Gastrocnemius medialis (tissue), 4 donors: ENCODE measurements around the gene TBP. TPM values are rescaled to one million over a fixed set of nuclear protein-coding genes. Genes with fewer than 3 reads are reported as not detected.

ENCODE experiments used
- ATAC-seq, 2 donors: fragments of 150-250 bp; one replicate each; pipeline ENCODE4 v1.9.1; 2016
- DNase-seq, 2 donors: peaks; one replicate each; pipeline ENCODE4 v3.0.0-alpha.2; 2019
- H3K27ac ChIP-seq, 4 donors: fragments of 200-600 bp; sonication (generic); 1 replicate in 1 of 4; 2 replicates in 3 of 4; pipeline ENCODE4 v1.5.1; 2016 to 2018; ENCODE audit warnings: mild to moderate bottlenecking in 2 of 4, moderate library complexity in 1 of 4
- H3K27me3 ChIP-seq, 3 donors: fragments of 200-600 bp; sonication (generic) in 2 of 3; 1 replicate in 1 of 3; 2 replicates in 2 of 3; pipeline versions ENCODE4 v1.5.1 to v1.6.0; 2016 to 2019; ENCODE audit warnings: mild to moderate bottlenecking in 1 of 3, moderate library complexity in 1 of 3
- H3K36me3 ChIP-seq, 2 donors: fragments of 200-600 bp; sonication (generic) in 1 of 2; one replicate each; pipeline ENCODE4 v1.5.1; 2017 to 2018
- H3K4me1 ChIP-seq, 2 donors: fragments of 200-600 bp; sonication (generic) in 1 of 2; one replicate each; pipeline ENCODE4 v1.5.1; 2016 to 2017; ENCODE audit warnings: mild to moderate bottlenecking in 2 of 2
- H3K4me3 ChIP-seq, 4 donors: fragments of 200-600 bp; sonication (generic) in 3 of 4; 1 replicate in 1 of 4; 2 replicates in 3 of 4; pipeline ENCODE4 v1.5.1; 2016 to 2019; ENCODE audit warnings: mild to moderate bottlenecking in 2 of 4
- H3K9me3 ChIP-seq, 3 donors: fragments of 200-600 bp; sonication (generic) in 2 of 3; 1 replicate in 1 of 3; 2 replicates in 2 of 3; pipeline ENCODE4 v1.5.1; 2016 to 2019
- CTCF ChIP-seq, 5 experiments: fragments of 450-650 bp in 3 of 5; fragments of 200-600 bp in 2 of 5; sonication (generic) in 2 of 5; IDR thresholded peaks in 4 of 5; conservative IDR thresholded peaks in 1 of 5; 1 replicate in 4 of 5; 2 replicates in 1 of 5; pipeline ENCODE4 v1.5.1; 2016 to 2019; ENCODE audit warnings: antibody characterized with exemption in 5 of 5, mild to moderate bottlenecking in 3 of 5, moderate library complexity in 3 of 5
- POLR2A ChIP-seq, 2 donors: fragments of 450-650 bp; IDR thresholded peaks; one replicate each; pipeline ENCODE4 v1.6.1; 2017; ENCODE audit warnings: antibody characterized with exemption in 2 of 2, mild to moderate bottlenecking in 2 of 2, moderate library complexity in 2 of 2
- in situ Hi-C, 4 donors: fragments of 200-750 bp; cut with MboI; loops; one replicate each; pipeline versions ENCODE4 v1.15.0 to v1.8.0; 2017; ENCODE audit warnings: low sequenced_read_pairs in 4 of 4
- intact Hi-C: fragments of 100-400 bp; cut with DNase I; formaldehyde crosslinking; loops from one replicate; pipeline ENCODE4 v1.15.1; 2023; ENCODE audit warnings: low total_unique reads
- total RNA-seq, 4 donors: library from RNA; depleted of rRNA; stranded (reverse); fragments of >200 nt; gene quantifications; one replicate each; pipeline versions ENCODE4 v1.1.0 to v1.2.3, GENCODE V29; 2016

The TBP gene
- total RNA-seq, 4 donors from 2014 or later, result 9.7 to 17.3 (median 15.3) TPM

- Histone ChIP-seq H3K36me3 (peaks cover 0 to 84% of the 10 kb centered on the region in 2 donors), H3K27ac (no peak overlapping the region), H3K9me3 (no peaks in the 10 kb centered on the region), H3K27me3 (no peaks in the 10 kb centered on the region), H3K4me3 (no peak overlapping the region), H3K4me1 (no peaks in the 10 kb centered on the region)
- intact Hi-C loops (no loop called here), in situ Hi-C loops (no loop called here)
- no peak for DNase-seq
- no peak for TF ChIP-seq CTCF (IDR thresholded peaks at IDR 0.05 in 4 of 5, conservative IDR thresholded peaks at IDR 0.05 in 1 of 5)
- no peak for TF ChIP-seq POLR2A (IDR thresholded peaks at IDR 0.05)
- ATAC-seq, result no peak
These were observed 21.1 kb downstream of the TBP start for GRCh38 chr6:170575250-170575649.

- DNase-seq (no peak), ATAC-seq (no peak)
- intact Hi-C loops, result no loop called here
- no peak overlapping the region for H3K4me3 ChIP-seq
- H3K27me3 ChIP-seq, result no peaks in the 10 kb centered on the region
- in situ Hi-C loops, result no loop called here
- peaks cover 0 to 74% of the 10 kb centered on the region in 2 donors for H3K36me3 ChIP-seq
- no peak overlapping the region for H3K27ac ChIP-seq
- peaks cover 6 to 9% of the 10 kb centered on the region in 2 donors for H3K4me1 ChIP-seq
- TF ChIP-seq CTCF (IDR thresholded peaks at IDR 0.05 in 4 of 5, conservative IDR thresholded peaks at IDR 0.05 in 1 of 5) (no peak), POLR2A (IDR thresholded peaks at IDR 0.05) (no peak)
- H3K9me3 ChIP-seq, result no peaks in the 10 kb centered on the region
These were observed 24.7 kb downstream of the TBP start for GRCh38 chr6:170578909-170579308.

- TF ChIP-seq POLR2A (IDR thresholded peaks at IDR 0.05) (no peak), CTCF (IDR thresholded peaks at IDR 0.05 in 4 of 5, conservative IDR thresholded peaks at IDR 0.05 in 1 of 5) (no peak)
- intact Hi-C loops, result loop anchor here (1.0 kb wide), 1 partner anchor 29 kb away; the partner anchor contains the start of gene TBP
- peak overlapping the region; percentile 81 to 98 (median 86) for H3K4me3 ChIP-seq
- ATAC-seq (no peak), DNase-seq (no peak)
- H3K27me3 ChIP-seq, result no peaks in the 10 kb centered on the region
- H3K27ac ChIP-seq, result peak overlapping the region; percentile 77 to 95 (median 85)
- peaks cover 0 to 33% of the 10 kb centered on the region in 2 donors for H3K36me3 ChIP-seq
- no peaks in the 10 kb centered on the region for H3K9me3 ChIP-seq
- H3K4me1 ChIP-seq, result peaks cover 15 to 16% of the 10 kb centered on the region in 2 donors
- in situ Hi-C loops, result no loop called here
These were observed 29.6 kb downstream of the TBP start for GRCh38 chr6:170583756-170584180.

- Histone ChIP-seq H3K4me1 (peaks cover 15 to 16% of the 10 kb centered on the region in 2 donors), H3K36me3 (peaks cover 0 to 28% of the 10 kb centered on the region in 2 donors), H3K27me3 (no peaks in the 10 kb centered on the region), H3K4me3 (peak within 1 kb of the TSS; percentile 81 to 98 (median 86)), H3K27ac (peak within 1 kb of the TSS; percentile 77 to 95 (median 85)), H3K9me3 (no peaks in the 10 kb centered on the region)
- in situ Hi-C loops (no loop called here), intact Hi-C loops (loop anchor here (1.0 kb wide), 1 partner anchor 30 kb away; the partner anchor contains the start of gene TBP)
- TF ChIP-seq CTCF (IDR thresholded peaks at IDR 0.05 in 4 of 5, conservative IDR thresholded peaks at IDR 0.05 in 1 of 5) (no peak), POLR2A (IDR thresholded peaks at IDR 0.05) (peak; percentile 43 to 78)
- ATAC-seq (peak; percentile 97 to 98), DNase-seq (peak; percentile 88 to 89)
These were observed 30.2 kb downstream of the TBP start, which contains the start of gene PDCD2 for GRCh38 chr6:170584181-170584953. TSS of gene PDCD2 (minus strand) at chr6:170584637. CDS start at chr6:170584581, 56 bp downstream.
